A673 (cell line): ENCODE measurements around the gene ADAMTS12. TPM values are rescaled to one million over a fixed set of nuclear protein-coding genes. Genes with fewer than 3 reads are reported as not detected.

Source experiments
- BruUV-seq: library from RNA; stranded (reverse); fragments of 400-500 nt; replicated peaks from 2 replicates; lab custom pipeline; 2021; lab: Mats Ljungman, UMichigan
- CTCF ChIA-PET: fragments of 300-600 bp; sonication (Branson Sonifier 250); formaldehyde crosslinking; loops from one replicate; lab custom pipeline; 2022; ENCODE audit warnings: antibody characterized with exemption; lab: Charles Lee
- POLR2A ChIA-PET: fragments of 300-600 bp; sonication (Branson Sonifier 250); formaldehyde crosslinking; loops from one replicate; lab custom pipeline; 2022; ENCODE audit warnings: antibody characterized with exemption; ENCODE audit not compliant: low non-redundant PET; lab: Charles Lee
- DNase-seq: peaks from one replicate; pipeline ENCODE4 v3.0.0-alpha.2; 2015; ENCODE audit warnings: low spot score
- H3K27ac ChIP-seq: fragments of 200-600 bp; sonication (generic); 2 replicates; pipeline ENCODE4 v1.5.1; 2016; ENCODE audit warnings: mixed run types, low read depth, mild to moderate bottlenecking, mixed read lengths, antibody characterized with exemption, low read length; ENCODE audit not compliant: poor library complexity, severe bottlenecking
- H3K27me3 ChIP-seq: fragments of 200-600 bp; sonication (generic); replicated peaks from 2 replicates; pipeline ENCODE4 v1.6.1; 2017; ENCODE audit warnings: mixed run types, low read depth, mild to moderate bottlenecking, mixed read lengths, antibody characterized with exemption, low read length; ENCODE audit not compliant: insufficient read depth, poor library complexity
- H3K36me3 ChIP-seq: fragments of 200-600 bp; sonication (generic); 2 replicates; pipeline ENCODE4 v1.6.1; 2016; ENCODE audit warnings: mixed run types, mild to moderate bottlenecking, mixed read lengths, antibody characterized with exemption, low read length; ENCODE audit not compliant: insufficient read depth, poor library complexity, severe bottlenecking
- H3K4me1 ChIP-seq: fragments of 200-600 bp; sonication (generic); 2 replicates; pipeline ENCODE4 v1.6.1; 2017; ENCODE audit warnings: mixed run types, mild to moderate bottlenecking, mixed read lengths, antibody characterized with exemption, low read length; ENCODE audit not compliant: insufficient read depth, poor library complexity, severe bottlenecking
- H3K4me3 ChIP-seq: fragments of 200-600 bp; sonication (generic); 2 replicates; pipeline ENCODE4 v1.5.1; 2016; ENCODE audit warnings: low read depth, mixed run types, mild to moderate bottlenecking, mixed read lengths, low read length; ENCODE audit not compliant: poor library complexity, severe bottlenecking
- H3K9me3 ChIP-seq: fragments of 200-600 bp; sonication (generic); 2 replicates; pipeline ENCODE4 v1.6.1; 2016; ENCODE audit warnings: mixed run types, low read depth, mild to moderate bottlenecking, mixed read lengths, antibody characterized with exemption, low read length; ENCODE audit not compliant: poor library complexity, severe bottlenecking
- EZH2 ChIP-seq: fragments of 200-600 bp; sonication (generic); IDR thresholded peaks from 2 replicates; pipeline ENCODE4 v1.6.1; 2017; ENCODE audit warnings: borderline replicate concordance, low read depth, mild to moderate bottlenecking, mixed read lengths, antibody characterized with exemption, low read length; ENCODE audit not compliant: poor library complexity, severe bottlenecking
- intact Hi-C: fragments of 100-400 bp; cut with micrococcal nuclease; formaldehyde crosslinking; loops from one replicate; pipeline ENCODE4 v1.10.0; 2022; ENCODE audit not compliant: unreplicated experiment
- total RNA-seq: library from RNA; stranded (reverse); gene quantifications from 2 replicates; pipeline ENCODE4 v1.2.3, GENCODE V29; 2021
- TF ChIP-seq, protein P1 (sequence below): fragments of 300-800, 200-600 bp; sonication (generic); conservative IDR thresholded peaks from 2 replicates; pipeline ENCODE4 v1.5.1; 2017; ENCODE audit warnings: low read depth, mild to moderate bottlenecking, antibody characterized with exemption, low read length, moderate library complexity, mixed read lengths

ADAMTS12 gene
- total RNA-seq, 1 experiment from 2014 or later: 0.84 TPM

DNA sequence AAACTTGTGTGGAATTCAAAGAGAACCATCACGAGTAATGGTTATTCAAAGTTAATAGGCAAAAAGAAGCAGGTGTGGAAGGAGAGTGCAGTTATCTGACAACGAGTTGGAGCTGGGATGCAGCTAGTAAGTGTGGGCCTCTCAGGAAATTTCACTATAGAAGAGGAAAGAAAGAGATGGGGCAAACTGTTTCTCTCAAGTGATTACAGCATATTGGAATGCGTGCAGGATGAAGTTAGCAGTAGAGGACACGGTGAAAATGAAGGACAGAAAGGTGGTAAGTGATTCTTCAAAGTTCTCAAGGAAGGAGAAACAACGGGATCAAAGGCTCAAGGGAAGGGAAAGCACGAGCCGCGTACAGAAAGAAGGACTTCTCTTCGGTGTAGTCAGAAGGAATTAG is 84.0 kb downstream of the ADAMTS12 start:
- no peaks in the 10 kb centered on the region for H3K36me3 ChIP-seq
- TF ChIP-seq EZH2: no peak
- TF ChIP-seq, protein P1, sequence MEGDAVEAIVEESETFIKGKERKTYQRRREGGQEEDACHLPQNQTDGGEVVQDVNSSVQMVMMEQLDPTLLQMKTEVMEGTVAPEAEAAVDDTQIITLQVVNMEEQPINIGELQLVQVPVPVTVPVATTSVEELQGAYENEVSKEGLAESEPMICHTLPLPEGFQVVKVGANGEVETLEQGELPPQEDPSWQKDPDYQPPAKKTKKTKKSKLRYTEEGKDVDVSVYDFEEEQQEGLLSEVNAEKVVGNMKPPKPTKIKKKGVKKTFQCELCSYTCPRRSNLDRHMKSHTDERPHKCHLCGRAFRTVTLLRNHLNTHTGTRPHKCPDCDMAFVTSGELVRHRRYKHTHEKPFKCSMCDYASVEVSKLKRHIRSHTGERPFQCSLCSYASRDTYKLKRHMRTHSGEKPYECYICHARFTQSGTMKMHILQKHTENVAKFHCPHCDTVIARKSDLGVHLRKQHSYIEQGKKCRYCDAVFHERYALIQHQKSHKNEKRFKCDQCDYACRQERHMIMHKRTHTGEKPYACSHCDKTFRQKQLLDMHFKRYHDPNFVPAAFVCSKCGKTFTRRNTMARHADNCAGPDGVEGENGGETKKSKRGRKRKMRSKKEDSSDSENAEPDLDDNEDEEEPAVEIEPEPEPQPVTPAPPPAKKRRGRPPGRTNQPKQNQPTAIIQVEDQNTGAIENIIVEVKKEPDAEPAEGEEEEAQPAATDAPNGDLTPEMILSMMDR: no peak
- intact Hi-C loops: loop anchor here (10.0 kb wide), 1 partner anchor 333 kb away; no protein-coding TSS in a partner anchor
- CTCF ChIA-PET: no interaction called here
- H3K27me3 ChIP-seq: no peaks in the 10 kb centered on the region
- no peaks in the 10 kb centered on the region for H3K9me3 ChIP-seq
- peaks cover 7% of the 10 kb centered on the region for H3K4me1 ChIP-seq
- H3K27ac ChIP-seq: no peak overlapping the region
- H3K4me3 ChIP-seq: no peak overlapping the region
- POLR2A ChIA-PET: no interaction called here
- DNase-seq: no peak
- no TSS peak for BruUV-seq

DNA sequence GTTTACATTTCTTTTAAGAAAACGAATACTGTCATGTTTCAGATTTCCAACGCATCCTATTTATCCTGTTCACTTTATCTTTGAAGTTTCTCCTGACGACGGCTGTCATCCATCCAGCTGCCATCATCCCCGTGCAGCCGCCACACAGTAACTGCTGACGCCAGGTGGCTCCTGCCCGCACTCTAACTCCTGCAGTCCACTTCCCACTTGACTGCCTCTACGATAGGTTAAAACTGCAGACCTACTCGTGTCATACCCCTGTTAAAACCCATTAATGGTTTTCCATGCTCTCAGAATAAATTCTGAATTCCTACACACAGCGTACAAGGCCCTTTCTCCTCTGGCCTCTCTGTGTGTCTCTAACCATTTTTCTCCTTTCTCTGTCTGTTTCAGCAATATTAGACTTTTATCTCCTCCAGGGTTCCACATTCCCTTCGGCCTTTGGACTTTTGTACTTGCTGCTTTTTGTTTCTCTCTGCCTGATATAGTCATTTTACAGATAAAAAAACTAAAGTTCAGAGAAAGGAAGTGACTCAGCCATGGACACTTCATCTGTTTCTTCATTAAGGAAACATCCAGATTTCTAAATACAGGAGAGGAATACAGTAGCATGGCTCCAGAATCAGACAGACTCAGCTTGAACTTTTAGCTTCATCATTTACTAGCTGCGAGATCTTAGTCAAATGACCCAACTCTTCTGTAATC is 84.9 kb downstream of the ADAMTS12 start:
- no TSS peak for BruUV-seq
- Histone ChIP-seq H3K27me3 (no peaks in the 10 kb centered on the region), H3K36me3 (no peaks in the 10 kb centered on the region), H3K27ac (no peak overlapping the region), H3K4me1 (peaks cover 7% of the 10 kb centered on the region), H3K4me3 (no peak overlapping the region), H3K9me3 (no peaks in the 10 kb centered on the region)
- ChIA-PET POLR2A (no interaction called here), CTCF (no interaction called here)
- TF ChIP-seq, protein P1: no peak
- TF ChIP-seq EZH2: no peak
- no peak for DNase-seq
- intact Hi-C loops: loop anchor here (10.0 kb wide), 1 partner anchor 332 kb away; no protein-coding TSS in a partner anchor

DNA sequence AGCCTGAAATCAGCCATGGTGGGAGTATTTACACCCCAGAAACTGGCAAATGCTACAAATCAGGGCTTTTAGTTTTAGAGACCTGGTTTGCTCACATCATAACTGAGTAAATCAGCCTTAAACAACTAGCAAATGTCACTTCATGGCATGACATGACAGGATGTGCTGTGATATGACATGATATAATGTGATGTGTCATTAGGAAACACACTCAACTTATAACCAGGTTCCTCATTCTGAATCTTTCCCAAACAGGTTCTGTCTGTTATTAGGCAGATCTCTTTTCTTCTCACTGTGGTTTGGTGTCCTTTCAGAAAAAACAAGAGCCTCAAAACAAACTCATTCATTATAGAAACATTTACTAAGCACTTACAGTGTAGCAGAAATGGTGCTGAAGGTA is 90.5 kb downstream of the ADAMTS12 start:
- POLR2A ChIA-PET: no interaction called here
- H3K9me3 ChIP-seq: no peaks in the 10 kb centered on the region
- DNase-seq: no peak
- no peaks in the 10 kb centered on the region for H3K4me1 ChIP-seq
- intact Hi-C loops: loop anchor here (10.0 kb wide), 1 partner anchor 326 kb away; no protein-coding TSS in a partner anchor
- no peak for TF ChIP-seq EZH2
- TF ChIP-seq, protein P1: no peak
- H3K36me3 ChIP-seq: no peaks in the 10 kb centered on the region
- H3K4me3 ChIP-seq: no peak overlapping the region
- no TSS peak for BruUV-seq
- H3K27me3 ChIP-seq: no peaks in the 10 kb centered on the region
- CTCF ChIA-PET: interaction anchor here (0.6 to 0.9 kb wide), 2 partner anchors 212 to 365 kb away, joined by 4 read pairs; no protein-coding TSS in a partner anchor
- H3K27ac ChIP-seq: no peak overlapping the region
